ENCODE data around the gene CD72.

Gene CD72

GRCh38 chr9:35618325-35618727 lies at the start of gene CD72:
CD72 (minus strand) TSS chr9:35618413; CDS start chr9:35618303, 110 bp downstream.
- peak; percentile 74 for DNase-seq

GRCh38 chr9:35667939-35668338 lies 49.7 kb upstream of the CD72 start:
- DNase-seq, result no peak

GRCh38 chr9:35666549-35666948 lies 48.3 kb upstream of the CD72 start:
- no peak for DNase-seq

GRCh38 chr9:35666045-35666444 lies 47.8 kb upstream of the CD72 start:
- DNase-seq, result no peak

- no peak for DNase-seq
These were observed 47.2 kb upstream of the CD72 start for GRCh38 chr9:35665471-35665818.

- DNase-seq, result peak; percentile 77
These were observed 46.6 kb upstream of the CD72 start, which contains the start of gene ARHGEF39 for GRCh38 chr9:35664531-35665470. ARHGEF39 (minus strand) TSS chr9:35665195; CDS start chr9:35665169, 26 bp downstream.

- no peak for DNase-seq
These were observed 44.2 kb upstream of the CD72 start for GRCh38 chr9:35662437-35662836.

GRCh38 chr9:35661756-35662350 lies 43.6 kb upstream of the CD72 start:
- DNase-seq, result no peak

- DNase-seq, result peak; percentile 8
These were observed 42.8 kb upstream of the CD72 start for GRCh38 chr9:35660966-35661415.

GRCh38 chr9:35659340-35659739 lies 41.1 kb upstream of the CD72 start:
- no peak for DNase-seq

GRCh38 chr9:35658968-35659220 lies 40.7 kb upstream of the CD72 start:
- peak; percentile 43 for DNase-seq

- DNase-seq, result peak; percentile 83
These were observed 40.1 kb upstream of the CD72 start, which contains the start of gene CCDC107 for GRCh38 chr9:35658137-35658967. CCDC107 (plus strand) TSS chr9:35658292; CDS start chr9:35658380, 88 bp downstream.

- DNase-seq, result peak; percentile 99
These were observed 39.4 kb upstream of the CD72 start, which contains the start of gene RMRP for GRCh38 chr9:35657546-35658136. RMRP (minus strand) TSS chr9:35658019.

- no peak for DNase-seq
These were observed 38.8 kb upstream of the CD72 start for GRCh38 chr9:35656831-35657545.

- no peak for DNase-seq
These were observed 38.1 kb upstream of the CD72 start for GRCh38 chr9:35656348-35656747.

- DNase-seq, result no peak
These were observed 35.4 kb upstream of the CD72 start for GRCh38 chr9:35653611-35654010.

- DNase-seq, result no peak
These were observed 34.6 kb upstream of the CD72 start for GRCh38 chr9:35652829-35653209.

GRCh38 chr9:35651956-35652828 lies 34.0 kb upstream of the CD72 start:
- peak; percentile 73 for DNase-seq

GRCh38 chr9:35650341-35651158 lies 32.3 kb upstream of the CD72 start, which contains the start of gene SIT1:
SIT1 (minus strand) TSS chr9:35650931; CDS start chr9:35650853, 78 bp downstream.
- DNase-seq, result no peak

All from MV-4-11 (cell line).